ENCODE data around the gene TEX36. TPM values are rescaled to one million over a fixed set of nuclear protein-coding genes. Genes with fewer than 3 reads are reported as not detected.

The TEX36 gene
- total and polyA plus RNA-seq, 9 of the 15 experiments (the other 6 are each of a cell fraction or from before 2014, with no cell fraction given) = 0.10 to 0.82 (median 0.15) TPM; not detected in 6

DNA sequence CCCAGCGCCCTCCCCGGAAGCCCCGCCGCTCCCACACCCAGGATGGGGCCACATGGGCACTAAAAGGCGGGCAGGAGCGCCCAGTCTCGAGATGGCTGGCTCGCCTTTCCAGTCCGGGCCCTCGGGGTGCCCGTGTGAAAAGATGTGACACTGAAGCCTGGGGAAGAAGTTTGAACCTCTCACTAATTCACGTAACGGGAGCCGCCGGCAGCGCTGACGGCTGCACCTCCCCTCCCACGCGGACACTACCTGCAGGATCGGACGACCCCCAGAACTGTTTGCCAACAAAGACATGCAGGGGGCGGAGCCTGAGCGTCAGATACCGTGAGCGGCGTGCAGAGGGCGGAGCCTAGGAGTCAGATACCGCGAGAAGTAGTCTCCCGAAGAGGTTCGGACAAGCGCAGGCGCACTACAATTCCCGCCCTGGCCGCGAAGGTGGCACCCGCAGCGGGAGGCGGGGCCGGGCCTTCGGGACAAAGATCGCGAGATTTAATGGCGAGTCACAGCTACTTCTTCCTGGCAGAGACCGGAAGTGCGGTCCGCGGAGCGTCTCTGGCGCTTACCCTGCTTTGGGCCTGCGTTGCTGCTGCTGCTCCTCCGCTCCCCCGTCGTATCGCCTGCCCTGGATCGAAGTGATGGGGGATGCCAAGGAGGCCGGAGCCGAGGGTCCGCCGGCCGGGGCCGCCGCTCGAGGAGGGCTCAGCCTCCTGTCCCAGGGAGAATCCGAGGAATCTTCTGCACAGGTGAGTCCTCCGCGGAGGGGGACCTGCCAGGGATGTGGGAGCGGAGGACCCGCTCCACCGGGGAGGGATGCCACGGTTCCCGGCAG is 36.4 kb upstream of the TEX36 start, which contains the start of gene EDRF1 (continued):
- TF ChIP-seq NELFE (IDR thresholded peaks at IDR 0.05; ENCODE audit: insufficient read depth, insufficient read length) = no peak
- TF ChIP-seq, protein P1, sequence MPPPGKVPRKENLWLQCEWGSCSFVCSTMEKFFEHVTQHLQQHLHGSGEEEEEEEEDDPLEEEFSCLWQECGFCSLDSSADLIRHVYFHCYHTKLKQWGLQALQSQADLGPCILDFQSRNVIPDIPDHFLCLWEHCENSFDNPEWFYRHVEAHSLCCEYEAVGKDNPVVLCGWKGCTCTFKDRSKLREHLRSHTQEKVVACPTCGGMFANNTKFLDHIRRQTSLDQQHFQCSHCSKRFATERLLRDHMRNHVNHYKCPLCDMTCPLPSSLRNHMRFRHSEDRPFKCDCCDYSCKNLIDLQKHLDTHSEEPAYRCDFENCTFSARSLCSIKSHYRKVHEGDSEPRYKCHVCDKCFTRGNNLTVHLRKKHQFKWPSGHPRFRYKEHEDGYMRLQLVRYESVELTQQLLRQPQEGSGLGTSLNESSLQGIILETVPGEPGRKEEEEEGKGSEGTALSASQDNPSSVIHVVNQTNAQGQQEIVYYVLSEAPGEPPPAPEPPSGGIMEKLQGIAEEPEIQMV (tag; conservative IDR thresholded peaks at IDR 0.05; ENCODE audit: low read depth) = no peak
- TF ChIP-seq, protein P2, sequence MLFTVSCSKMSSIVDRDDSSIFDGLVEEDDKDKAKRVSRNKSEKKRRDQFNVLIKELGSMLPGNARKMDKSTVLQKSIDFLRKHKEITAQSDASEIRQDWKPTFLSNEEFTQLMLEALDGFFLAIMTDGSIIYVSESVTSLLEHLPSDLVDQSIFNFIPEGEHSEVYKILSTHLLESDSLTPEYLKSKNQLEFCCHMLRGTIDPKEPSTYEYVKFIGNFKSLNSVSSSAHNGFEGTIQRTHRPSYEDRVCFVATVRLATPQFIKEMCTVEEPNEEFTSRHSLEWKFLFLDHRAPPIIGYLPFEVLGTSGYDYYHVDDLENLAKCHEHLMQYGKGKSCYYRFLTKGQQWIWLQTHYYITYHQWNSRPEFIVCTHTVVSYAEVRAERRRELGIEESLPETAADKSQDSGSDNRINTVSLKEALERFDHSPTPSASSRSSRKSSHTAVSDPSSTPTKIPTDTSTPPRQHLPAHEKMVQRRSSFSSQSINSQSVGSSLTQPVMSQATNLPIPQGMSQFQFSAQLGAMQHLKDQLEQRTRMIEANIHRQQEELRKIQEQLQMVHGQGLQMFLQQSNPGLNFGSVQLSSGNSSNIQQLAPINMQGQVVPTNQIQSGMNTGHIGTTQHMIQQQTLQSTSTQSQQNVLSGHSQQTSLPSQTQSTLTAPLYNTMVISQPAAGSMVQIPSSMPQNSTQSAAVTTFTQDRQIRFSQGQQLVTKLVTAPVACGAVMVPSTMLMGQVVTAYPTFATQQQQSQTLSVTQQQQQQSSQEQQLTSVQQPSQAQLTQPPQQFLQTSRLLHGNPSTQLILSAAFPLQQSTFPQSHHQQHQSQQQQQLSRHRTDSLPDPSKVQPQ (CRISPR knock-in tag; IDR thresholded peaks at IDR 0.05; ENCODE audit: borderline replicate concordance) = no peak
- TF ChIP-seq ZNF232 (CRISPR knock-in tag; IDR thresholded peaks at IDR 0.05) = no peak
- TF ChIP-seq, protein P3, sequence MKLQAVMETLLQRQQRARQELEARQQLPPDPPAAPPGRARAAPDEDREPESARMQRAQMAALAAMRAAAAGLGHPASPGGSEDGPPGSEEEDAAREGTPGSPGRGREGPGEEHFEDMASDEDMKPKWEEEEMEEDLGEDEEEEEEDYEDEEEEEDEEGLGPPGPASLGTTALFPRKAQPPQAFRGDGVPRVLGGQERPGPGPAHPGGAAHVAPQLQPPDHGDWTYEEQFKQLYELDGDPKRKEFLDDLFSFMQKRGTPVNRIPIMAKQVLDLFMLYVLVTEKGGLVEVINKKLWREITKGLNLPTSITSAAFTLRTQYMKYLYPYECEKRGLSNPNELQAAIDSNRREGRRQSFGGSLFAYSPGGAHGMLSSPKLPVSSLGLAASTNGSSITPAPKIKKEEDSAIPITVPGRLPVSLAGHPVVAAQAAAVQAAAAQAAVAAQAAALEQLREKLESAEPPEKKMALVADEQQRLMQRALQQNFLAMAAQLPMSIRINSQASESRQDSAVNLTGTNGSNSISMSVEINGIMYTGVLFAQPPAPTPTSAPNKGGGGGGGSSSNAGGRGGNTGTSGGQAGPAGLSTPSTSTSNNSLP (IDR thresholded peaks at IDR 0.05; ENCODE audit: borderline replicate concordance, low read depth, low read length) = no peak
- TF ChIP-seq, protein P4, sequence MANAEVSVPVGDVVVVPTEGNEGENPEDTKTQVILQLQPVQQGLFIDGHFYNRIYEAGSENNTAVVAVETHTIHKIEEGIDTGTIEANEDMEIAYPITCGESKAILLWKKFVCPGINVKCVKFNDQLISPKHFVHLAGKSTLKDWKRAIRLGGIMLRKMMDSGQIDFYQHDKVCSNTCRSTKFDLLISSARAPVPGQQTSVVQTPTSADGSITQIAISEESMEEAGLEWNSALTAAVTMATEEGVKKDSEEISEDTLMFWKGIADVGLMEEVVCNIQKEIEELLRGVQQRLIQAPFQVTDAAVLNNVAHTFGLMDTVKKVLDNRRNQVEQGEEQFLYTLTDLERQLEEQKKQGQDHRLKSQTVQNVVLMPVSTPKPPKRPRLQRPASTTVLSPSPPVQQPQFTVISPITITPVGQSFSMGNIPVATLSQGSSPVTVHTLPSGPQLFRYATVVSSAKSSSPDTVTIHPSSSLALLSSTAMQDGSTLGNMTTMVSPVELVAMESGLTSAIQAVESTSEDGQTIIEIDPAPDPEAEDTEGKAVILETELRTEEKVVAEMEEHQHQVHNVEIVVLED (CRISPR knock-in tag; IDR thresholded peaks at IDR 0.05) = no peak; the same call in 1 of the 2 replicates
- no peak for TF ChIP-seq MTA1 (IDR thresholded peaks at IDR 0.05; ENCODE audit: borderline replicate concordance)
- TF ChIP-seq CBFA2T2 (conservative IDR thresholded peaks at IDR 0.05) = no peak
- TF ChIP-seq NFIC (IDR thresholded peaks at IDR 0.05) = 0 out of 2 replicates have a peak, but pooled peaks have one; percentile 4
- TF ChIP-seq CBX2 (IDR thresholded peaks at IDR 0.05; ENCODE audit: insufficient read depth, low read length, poor library complexity, severe bottlenecking) = no peak
- no peak for TF ChIP-seq RUNX1 (IDR thresholded peaks at IDR 0.05; ENCODE audit: low read depth)
- TF ChIP-seq, protein P5, sequence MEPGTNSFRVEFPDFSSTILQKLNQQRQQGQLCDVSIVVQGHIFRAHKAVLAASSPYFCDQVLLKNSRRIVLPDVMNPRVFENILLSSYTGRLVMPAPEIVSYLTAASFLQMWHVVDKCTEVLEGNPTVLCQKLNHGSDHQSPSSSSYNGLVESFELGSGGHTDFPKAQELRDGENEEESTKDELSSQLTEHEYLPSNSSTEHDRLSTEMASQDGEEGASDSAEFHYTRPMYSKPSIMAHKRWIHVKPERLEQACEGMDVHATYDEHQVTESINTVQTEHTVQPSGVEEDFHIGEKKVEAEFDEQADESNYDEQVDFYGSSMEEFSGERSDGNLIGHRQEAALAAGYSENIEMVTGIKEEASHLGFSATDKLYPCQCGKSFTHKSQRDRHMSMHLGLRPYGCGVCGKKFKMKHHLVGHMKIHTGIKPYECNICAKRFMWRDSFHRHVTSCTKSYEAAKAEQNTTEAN (CRISPR knock-in tag; IDR thresholded peaks at IDR 0.05) = no peak
- no peak for TF ChIP-seq ZBTB17 (CRISPR knock-in tag; IDR thresholded peaks at IDR 0.05)
- TF ChIP-seq, protein P6, sequence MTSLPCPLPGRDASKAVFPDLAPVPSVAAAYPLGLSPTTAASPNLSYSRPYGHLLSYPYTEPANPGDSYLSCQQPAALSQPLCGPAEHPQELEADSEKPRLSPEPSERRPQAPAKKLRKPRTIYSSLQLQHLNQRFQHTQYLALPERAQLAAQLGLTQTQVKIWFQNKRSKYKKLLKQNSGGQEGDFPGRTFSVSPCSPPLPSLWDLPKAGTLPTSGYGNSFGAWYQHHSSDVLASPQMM (CRISPR knock-in tag; IDR thresholded peaks at IDR 0.05) = no peak
- no peak for TF ChIP-seq HMG20B (CRISPR knock-in tag; IDR thresholded peaks at IDR 0.05)
- TF ChIP-seq SPI1 (IDR thresholded peaks at IDR 0.05; ENCODE audit: borderline replicate concordance, low read depth, low read length) = no peak
- TF ChIP-seq ESRRB (CRISPR knock-in tag; IDR thresholded peaks at IDR 0.05; ENCODE audit: borderline replicate concordance) = no peak
- no peak for TF ChIP-seq SETDB1 (IDR thresholded peaks at IDR 0.05; ENCODE audit: low read length)
